MM.1S (cell line): ENCODE results near the gene DAP.

ENCODE experiments used
- DNase-seq: peaks from one replicate; pipeline ENCODE4 v3.0.0-alpha.2; 2015
- H2AFZ ChIP-seq: fragments of 300-600 bp; sonication (generic); 2 replicates; pipeline ENCODE4 v1.6.0; 2016; ENCODE audit warnings: antibody characterized with exemption, low read length
- H3F3A ChIP-seq: fragments of 300-600 bp; sonication (generic); 2 replicates; pipeline ENCODE4 v1.6.1; 2016; ENCODE audit warnings: mild to moderate bottlenecking, antibody characterized with exemption, low read length, moderate library complexity, mixed read lengths; ENCODE audit not compliant: insufficient read depth
- H3K27ac ChIP-seq: fragments of 300-600 bp; sonication (generic); 2 replicates; pipeline ENCODE4 v1.5.1; 2016; ENCODE audit warnings: mild to moderate bottlenecking, low read length
- H3K27me3 ChIP-seq: fragments of 300-600 bp; sonication (generic); replicated peaks from 2 replicates; pipeline ENCODE4 v1.6.0; 2016; ENCODE audit warnings: low read length; ENCODE audit not compliant: insufficient read depth
- H3K36me3 ChIP-seq: fragments of 300-600 bp; sonication (generic); replicated peaks from 2 replicates; pipeline ENCODE4 v1.6.1; 2016; ENCODE audit warnings: mild to moderate bottlenecking, low read length, mixed read lengths; ENCODE audit not compliant: insufficient read depth
- H3K4me1 ChIP-seq: fragments of 300-600 bp; sonication (generic); 2 replicates; pipeline ENCODE4 v1.6.1; 2016; ENCODE audit warnings: low read length, mixed read lengths
- H3K4me2 ChIP-seq: fragments of 300-600 bp; sonication (generic); 2 replicates; pipeline ENCODE4 v1.6.0; 2016; ENCODE audit warnings: low read depth, low read length
- H3K4me3 ChIP-seq: fragments of 300-600 bp; sonication (generic); 2 replicates; pipeline ENCODE4 v1.5.1; 2016; ENCODE audit warnings: low read length, mixed read lengths
- H3K79me2 ChIP-seq: fragments of 300-600 bp; sonication (generic); 2 replicates; pipeline ENCODE4 v1.6.1; 2016; ENCODE audit warnings: mixed run types, low read length, mixed read lengths
- H3K9ac ChIP-seq: fragments of 300-600 bp; sonication (generic); 2 replicates; pipeline ENCODE4 v1.6.1; 2016; ENCODE audit warnings: low read length, mixed read lengths
- H3K9me2 ChIP-seq: fragments of 300-600 bp; sonication (generic); replicated peaks from 2 replicates; pipeline ENCODE4 v1.6.1; 2016; ENCODE audit warnings: mild to moderate bottlenecking, low read length, mixed read lengths; ENCODE audit not compliant: insufficient read depth
- H3K9me3 ChIP-seq: fragments of 300-600 bp; sonication (generic); replicated peaks from 2 replicates; pipeline ENCODE4 v1.6.1; 2016; ENCODE audit warnings: mild to moderate bottlenecking, low read length, mixed read lengths; ENCODE audit not compliant: insufficient read depth
- H4K20me1 ChIP-seq: fragments of 300-600 bp; sonication (generic); 2 replicates; pipeline ENCODE4 v1.6.1; 2016; ENCODE audit warnings: mild to moderate bottlenecking, low read length, moderate library complexity, mixed read lengths; ENCODE audit not compliant: insufficient read depth
- EZH2 ChIP-seq: fragments of 300-600 bp; sonication (generic); optimal IDR thresholded peaks from 2 replicates; pipeline ENCODE3; 2017; ENCODE audit warnings: low read depth, mild to moderate bottlenecking, antibody characterized with exemption, low read length, mixed read lengths
- EZH2phosphoT487 ChIP-seq: fragments of 300-600 bp; sonication (generic); IDR thresholded peaks from 2 replicates; pipeline ENCODE4 v1.6.1; 2018; ENCODE audit warnings: antibody characterized with exemption, low read length
- TF ChIP-seq, protein P1 (sequence below): fragments of 300-600 bp; sonication (generic); IDR thresholded peaks from 2 replicates; pipeline ENCODE4 v1.5.1; 2016; ENCODE audit warnings: antibody characterized with exemption, low read length, mixed read lengths

Gene DAP

DNA sequence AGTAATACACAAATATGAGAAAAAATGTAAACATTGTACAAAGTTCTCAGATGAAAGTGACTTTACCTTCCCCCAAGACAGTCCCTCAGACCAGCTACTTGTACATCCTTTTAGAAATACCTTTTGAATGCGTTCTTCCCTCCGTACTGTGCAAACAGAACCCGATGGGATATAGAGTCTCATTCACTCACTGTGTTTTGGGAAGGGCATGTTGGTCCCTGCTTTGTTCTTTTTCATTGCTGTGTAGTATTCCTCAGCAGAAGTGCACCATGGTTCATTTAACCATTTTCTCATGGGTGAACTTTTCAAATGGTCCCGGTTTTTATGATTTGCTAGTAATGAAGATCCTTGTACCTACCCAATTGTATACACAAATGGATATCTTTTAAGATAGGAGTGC is 102.8 kb downstream of the DAP start:
- Histone ChIP-seq H3K79me2 (no peaks in the 10 kb centered on the region), H3K36me3 (no peaks in the 10 kb centered on the region), H3K9me3 (no peaks in the 10 kb centered on the region), H3K27ac (no peak overlapping the region), H3K9me2 (no peaks in the 10 kb centered on the region), H3F3A (no peaks in the 10 kb centered on the region), H2AFZ (no peak overlapping the region), H3K4me2 (no peak overlapping the region), H4K20me1 (no peaks in the 10 kb centered on the region), H3K4me1 (no peaks in the 10 kb centered on the region), H3K27me3 (no peaks in the 10 kb centered on the region), H3K4me3 (no peak overlapping the region), H3K9ac (no peak overlapping the region)
- no peak for DNase-seq
- TF ChIP-seq EZH2 (no peak), EZH2phosphoT487 (no peak)
- TF ChIP-seq, protein P1, sequence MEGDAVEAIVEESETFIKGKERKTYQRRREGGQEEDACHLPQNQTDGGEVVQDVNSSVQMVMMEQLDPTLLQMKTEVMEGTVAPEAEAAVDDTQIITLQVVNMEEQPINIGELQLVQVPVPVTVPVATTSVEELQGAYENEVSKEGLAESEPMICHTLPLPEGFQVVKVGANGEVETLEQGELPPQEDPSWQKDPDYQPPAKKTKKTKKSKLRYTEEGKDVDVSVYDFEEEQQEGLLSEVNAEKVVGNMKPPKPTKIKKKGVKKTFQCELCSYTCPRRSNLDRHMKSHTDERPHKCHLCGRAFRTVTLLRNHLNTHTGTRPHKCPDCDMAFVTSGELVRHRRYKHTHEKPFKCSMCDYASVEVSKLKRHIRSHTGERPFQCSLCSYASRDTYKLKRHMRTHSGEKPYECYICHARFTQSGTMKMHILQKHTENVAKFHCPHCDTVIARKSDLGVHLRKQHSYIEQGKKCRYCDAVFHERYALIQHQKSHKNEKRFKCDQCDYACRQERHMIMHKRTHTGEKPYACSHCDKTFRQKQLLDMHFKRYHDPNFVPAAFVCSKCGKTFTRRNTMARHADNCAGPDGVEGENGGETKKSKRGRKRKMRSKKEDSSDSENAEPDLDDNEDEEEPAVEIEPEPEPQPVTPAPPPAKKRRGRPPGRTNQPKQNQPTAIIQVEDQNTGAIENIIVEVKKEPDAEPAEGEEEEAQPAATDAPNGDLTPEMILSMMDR: no peak

- no peaks in the 10 kb centered on the region for H3K4me1 ChIP-seq
- no peaks in the 10 kb centered on the region for H3K27me3 ChIP-seq
Measured at GRCh38 chr5:10655972-10656830, 104.8 kb downstream of the DAP start.

DNA sequence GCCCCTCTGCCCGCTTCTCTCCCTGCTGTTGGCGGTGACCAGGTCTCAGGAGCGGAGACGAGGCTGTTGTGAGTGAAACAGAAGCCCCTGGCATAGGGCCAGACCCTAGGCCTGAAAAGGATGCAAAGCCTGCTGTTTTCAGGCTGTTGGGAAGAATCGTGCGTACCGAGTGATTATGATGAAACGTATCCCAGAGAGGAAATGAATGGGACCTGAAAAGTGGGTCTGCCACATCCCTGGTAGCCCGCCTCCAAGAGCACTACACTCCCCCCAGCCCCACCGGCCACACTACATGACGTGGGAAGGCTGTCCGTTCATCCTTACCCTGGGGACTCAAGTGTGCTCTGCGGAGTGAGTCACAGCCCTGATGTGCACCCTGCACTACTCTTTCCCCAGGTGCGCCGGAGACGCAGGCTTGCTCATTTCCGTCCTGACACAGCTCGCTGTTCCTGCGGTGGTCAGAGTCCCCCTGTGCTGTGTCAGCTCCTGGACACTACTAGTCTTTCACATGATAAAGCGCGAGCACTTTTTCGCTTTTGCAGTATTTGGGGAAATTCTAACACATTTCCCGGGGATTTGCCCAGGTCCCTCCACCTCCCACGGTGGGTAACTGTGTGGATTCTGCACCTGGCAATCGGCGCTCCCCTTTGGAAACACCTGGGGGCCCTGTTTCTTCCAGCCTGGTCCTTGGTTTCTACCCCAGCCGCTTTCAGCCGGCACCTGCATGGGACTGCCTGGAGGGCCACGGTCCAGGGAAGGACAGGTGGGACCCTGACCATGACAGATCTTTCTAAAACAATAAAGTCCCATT is 105.7 kb downstream of the DAP start:
- Histone ChIP-seq H3K27me3 (no peaks in the 10 kb centered on the region), H2AFZ (no peak overlapping the region), H4K20me1 (no peaks in the 10 kb centered on the region), H3K4me3 (no peak overlapping the region), H3K9me2 (no peaks in the 10 kb centered on the region), H3K36me3 (no peaks in the 10 kb centered on the region), H3K4me1 (no peaks in the 10 kb centered on the region), H3K9me3 (no peaks in the 10 kb centered on the region), H3K79me2 (no peaks in the 10 kb centered on the region), H3K4me2 (no peak overlapping the region), H3F3A (no peaks in the 10 kb centered on the region), H3K9ac (no peak overlapping the region), H3K27ac (no peak overlapping the region)
- TF ChIP-seq EZH2: no peak
- no peak for TF ChIP-seq EZH2phosphoT487
- TF ChIP-seq, protein P1: no peak
- DNase-seq: no peak

More at GRCh38 chr5:10655972-10656830, 104.8 kb downstream of the DAP start:
- DNase-seq: no peak
- Histone ChIP-seq H3F3A (no peaks in the 10 kb centered on the region), H3K36me3 (no peaks in the 10 kb centered on the region), H4K20me1 (no peaks in the 10 kb centered on the region), H3K27ac (no peak overlapping the region), H3K4me2 (no peak overlapping the region), H3K79me2 (no peaks in the 10 kb centered on the region), H3K4me3 (no peak overlapping the region), H3K9me2 (no peaks in the 10 kb centered on the region), H2AFZ (no peak overlapping the region), H3K9me3 (no peaks in the 10 kb centered on the region), H3K9ac (no peak overlapping the region)
- TF ChIP-seq EZH2phosphoT487: no peak
- TF ChIP-seq, protein P1: no peak
- TF ChIP-seq EZH2: no peak
